ENCODE measurements around the gene CSF1.
"Not testable (repeated sequence)": the region's sequence is repeated elsewhere in the genome, so short reads cannot be mapped to it uniquely, and the experiment has no call there.

Gene CSF1, protein sequence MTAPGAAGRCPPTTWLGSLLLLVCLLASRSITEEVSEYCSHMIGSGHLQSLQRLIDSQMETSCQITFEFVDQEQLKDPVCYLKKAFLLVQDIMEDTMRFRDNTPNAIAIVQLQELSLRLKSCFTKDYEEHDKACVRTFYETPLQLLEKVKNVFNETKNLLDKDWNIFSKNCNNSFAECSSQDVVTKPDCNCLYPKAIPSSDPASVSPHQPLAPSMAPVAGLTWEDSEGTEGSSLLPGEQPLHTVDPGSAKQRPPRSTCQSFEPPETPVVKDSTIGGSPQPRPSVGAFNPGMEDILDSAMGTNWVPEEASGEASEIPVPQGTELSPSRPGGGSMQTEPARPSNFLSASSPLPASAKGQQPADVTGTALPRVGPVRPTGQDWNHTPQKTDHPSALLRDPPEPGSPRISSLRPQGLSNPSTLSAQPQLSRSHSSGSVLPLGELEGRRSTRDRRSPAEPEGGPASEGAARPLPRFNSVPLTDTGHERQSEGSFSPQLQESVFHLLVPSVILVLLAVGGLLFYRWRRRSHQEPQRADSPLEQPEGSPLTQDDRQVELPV
- 120 to 1,156 (median 428) reads per million in 17 experiments for total RNA-seq

DNA sequence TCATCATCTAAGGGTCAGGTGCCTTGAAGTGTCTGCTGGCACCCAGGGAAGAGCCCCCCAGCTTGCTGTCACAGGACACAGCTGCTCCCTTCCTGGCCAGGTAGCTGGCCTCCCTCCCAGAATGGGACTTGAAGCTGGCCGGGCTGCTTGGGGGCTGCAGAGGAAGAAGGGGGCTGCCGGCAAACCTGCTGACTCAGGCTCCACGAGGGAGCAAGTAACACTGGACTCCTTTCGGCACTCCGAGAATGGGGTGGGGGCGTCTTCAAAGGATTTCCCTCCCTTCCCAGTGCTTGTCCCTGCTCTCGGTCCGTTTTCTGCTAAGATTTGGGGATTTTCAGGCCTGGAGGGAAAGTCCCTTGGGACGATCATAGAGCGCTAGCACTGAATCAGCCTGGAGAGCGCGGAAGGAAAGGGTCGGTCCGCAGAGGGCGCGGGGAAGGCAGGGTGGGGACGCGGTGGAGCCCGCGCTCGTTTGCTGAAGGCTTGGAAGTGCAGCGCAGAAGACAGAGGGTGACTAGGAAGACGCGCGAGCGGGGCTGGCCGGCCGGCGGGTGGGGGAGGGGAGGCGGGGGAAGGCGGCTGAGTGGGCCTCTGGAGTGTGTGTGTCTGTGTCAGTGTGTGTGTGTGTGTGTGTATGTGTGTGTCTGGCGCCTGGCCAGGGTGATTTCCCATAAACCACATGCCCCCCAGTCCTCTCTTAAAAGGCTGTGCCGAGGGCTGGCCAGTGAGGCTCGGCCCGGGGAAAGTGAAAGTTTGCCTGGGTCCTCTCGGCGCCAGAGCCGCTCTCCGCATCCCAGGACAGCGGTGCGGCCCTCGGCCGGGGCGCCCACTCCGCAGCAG lies at the start of gene CSF1:
Gene CSF1, plus strand, starts transcription at position 727 of the 840 bp plus-strand sequence. CDS start 175 bp downstream, outside the sequence.
- peak; percentile 70 to 82 (median 76) for DNase-seq

DNA sequence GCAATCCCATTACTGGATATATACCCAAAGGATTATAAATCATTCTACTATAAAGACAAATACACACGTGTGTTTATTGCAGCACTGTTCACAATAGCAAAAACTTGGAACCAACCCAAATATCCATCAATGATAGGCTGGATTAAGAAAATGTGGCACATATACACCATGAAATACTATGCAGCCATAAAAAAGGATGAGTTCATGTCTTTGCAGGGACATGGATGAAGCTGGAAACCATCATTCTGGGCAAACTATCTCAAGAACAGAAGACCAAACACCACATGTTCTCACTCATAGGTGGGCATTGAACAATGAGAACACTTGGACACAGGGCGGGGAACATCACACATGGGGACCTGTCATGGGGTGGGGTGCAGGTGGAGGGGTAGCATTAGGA lies 49.0 kb upstream of the CSF1 start:
- DNase-seq = not testable (repeated sequence)

DNA sequence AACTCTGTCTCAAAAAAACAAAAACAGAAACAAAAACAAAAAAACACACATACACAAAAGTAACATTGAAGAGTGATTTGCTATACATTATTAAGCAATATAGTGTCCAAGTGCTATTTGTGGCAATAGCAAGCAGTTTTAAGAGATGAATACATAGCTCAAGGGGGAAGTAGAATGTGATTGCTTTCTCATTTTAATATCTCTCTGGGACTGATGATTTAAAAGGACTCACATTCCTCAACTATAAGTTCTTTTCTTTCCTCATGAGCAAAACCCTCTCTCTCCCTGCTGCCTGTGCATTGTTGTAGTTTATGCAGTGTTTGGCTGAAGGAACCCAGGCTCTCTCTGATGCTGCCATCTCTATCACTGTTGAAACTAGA lies 47.0 kb upstream of the CSF1 start:
- peak in 2 of 4 experiments; percentile 51 to 56 for DNase-seq

DNA sequence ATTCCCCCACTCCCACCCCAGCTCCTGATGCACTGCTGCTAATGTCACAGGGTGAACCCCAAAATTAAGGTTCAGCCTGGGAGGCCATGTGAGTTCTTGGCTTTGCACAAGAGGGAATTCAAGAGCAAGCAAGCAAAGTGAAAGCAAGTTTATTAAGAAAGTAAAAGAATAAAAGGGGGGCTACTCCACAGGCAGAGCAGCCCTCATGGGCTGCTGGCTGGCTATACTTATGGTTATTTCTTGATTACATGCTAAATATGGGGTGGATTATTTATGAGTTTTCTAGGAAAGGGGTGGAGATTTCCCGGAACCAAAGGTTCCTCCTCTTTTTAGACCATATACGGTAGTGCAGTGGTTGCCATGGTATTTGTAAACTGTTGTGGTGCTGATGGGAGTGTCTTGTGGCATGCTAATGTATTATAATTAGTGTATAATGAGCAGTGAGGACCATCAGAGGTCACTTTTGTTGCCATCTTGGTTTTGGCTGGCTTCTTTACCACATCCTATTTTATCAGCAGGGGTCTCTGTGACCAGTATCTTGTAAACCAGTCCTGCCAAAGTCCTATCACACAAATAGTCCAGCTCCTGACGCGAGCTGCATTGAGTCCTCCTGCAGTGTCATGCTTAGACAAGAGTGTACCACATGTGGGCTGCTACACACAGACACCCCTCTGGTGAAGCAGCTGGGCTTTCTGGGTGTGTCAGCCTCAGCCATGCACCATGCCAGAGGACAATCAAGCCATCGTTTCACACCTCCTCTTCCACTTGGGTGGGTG lies 46.4 kb upstream of the CSF1 start:
- no peak for DNase-seq

DNA sequence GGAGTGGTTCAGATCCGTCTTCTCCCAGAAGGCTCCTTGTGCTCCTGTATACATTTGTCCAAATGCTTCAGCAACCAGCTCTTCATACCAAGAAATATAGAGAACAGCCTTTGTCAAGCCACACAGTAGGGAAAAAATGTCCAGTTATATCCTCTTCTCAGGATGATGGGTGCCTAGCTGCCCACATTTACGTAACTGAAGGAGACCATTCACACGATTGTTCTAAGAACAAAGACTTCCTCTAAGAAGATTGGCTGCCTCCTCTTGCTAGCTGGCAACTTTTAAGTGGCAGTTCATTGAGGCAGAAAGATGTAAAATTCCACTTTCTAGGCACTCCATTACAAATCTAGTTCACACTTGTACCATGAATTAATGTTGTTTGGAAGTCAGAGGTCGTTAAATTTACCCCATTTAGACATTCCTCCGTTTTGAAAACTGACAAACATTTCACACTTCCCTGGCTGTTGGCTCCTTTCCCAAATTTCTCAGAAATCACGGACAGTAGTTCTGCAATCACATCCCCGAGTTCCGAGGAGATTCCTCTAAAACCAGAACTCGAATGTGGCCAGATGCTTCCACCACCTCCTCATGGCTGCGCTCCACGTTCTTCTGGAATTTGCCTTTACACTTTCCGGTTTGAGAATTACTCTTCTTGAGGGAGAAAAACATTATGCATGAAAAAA lies 45.6 kb upstream of the CSF1 start:
- DNase-seq = no peak

DNA sequence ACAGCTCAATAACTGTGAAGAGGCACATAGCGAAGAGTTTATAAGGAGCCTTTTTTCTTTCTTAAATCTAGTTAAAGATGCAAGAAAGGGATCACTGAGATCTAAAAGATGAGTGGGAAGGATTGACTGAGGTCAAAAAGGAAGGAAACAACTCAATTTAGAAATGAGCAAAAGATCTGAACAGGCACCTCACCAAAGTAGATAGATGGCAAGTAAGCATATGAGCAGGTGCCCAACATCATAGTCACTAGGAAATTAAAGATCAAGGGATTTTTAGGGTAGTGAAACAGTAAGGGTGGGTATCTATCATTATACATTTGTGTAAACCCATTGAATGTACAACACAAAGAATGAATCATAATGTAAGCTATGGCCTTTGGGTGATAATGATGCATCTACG lies 44.6 kb upstream of the CSF1 start:
- no peak for DNase-seq

DNA sequence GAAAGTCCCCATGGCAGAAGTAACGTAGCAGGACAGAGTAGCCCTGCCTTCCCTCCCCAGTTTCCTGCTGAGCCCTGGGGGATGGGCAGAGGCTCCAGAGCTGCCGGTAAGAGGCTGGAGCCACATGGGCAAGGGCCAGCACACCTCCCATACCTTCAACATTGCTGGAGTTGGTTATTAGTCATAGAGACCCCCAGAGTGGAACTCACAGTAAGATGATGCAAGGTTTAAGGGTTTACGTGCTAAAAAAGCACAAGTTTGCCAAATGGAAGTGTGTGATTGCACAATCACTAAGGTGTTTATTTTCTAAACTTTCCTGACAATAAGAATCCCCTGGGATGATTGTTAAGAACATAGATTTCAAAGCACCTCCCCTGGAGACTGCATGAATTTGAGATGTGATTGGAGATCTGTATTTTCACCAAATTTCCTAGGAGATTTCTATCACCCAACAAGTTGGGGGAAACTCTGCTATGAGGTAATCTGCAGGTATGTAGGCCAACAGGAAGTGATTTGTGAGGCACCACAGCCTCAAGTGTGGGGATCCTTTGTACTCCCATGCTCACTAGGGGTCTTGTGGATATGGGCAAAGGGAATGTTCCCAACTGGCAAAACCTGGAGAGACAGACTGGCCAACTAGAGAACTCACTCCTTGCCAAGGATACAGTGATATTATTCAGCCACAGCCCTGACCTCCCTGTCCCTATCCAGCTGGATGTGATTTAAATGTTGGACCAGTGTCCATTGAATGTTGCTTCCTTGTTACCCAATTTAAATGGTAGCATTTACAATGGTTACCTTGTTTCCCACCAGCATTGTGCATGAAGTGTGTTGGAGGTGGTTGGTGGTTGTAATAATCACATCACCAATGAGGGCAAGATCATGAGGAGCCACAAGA lies 37.1 kb upstream of the CSF1 start:
- DNase-seq = no peak

DNA sequence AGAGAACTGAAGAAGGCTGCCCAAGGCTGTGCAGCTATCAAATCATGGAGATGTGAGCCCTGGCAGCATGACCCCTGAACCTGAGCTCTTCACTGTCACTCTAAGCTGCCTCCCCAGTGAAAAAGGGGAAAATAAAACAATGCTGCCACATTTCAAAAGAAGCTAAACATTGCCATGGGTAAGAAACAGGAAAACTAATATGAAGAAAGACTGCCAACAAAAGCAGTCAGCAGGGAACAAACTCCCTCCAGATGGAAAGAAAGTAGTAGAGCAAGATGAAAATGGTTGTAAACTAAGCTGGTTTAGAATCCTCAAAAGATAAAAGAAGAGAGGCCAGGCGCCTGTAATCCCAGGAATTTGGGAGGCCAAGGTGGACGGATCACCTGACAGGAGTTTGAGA lies 36.2 kb upstream of the CSF1 start:
- DNase-seq = no peak

DNA sequence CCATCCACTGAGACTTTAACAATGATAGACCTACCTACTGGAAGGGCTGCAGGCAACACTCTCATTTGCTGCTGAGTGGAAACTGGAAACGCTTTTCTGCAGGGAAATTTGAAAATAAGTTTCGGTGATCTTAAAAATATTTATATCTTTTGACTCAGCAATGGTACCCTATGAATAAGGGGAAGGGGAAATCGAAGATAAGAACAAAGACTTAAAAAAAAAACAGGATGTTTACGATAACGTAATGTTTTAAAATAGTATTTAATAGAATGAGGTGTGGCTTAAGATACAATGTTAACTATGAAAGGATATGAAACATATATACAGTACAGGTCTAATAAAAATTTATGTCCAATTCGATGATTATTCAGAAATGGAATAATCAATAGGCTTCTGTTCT lies 34.8 kb upstream of the CSF1 start:
- DNase-seq = no peak

DNA sequence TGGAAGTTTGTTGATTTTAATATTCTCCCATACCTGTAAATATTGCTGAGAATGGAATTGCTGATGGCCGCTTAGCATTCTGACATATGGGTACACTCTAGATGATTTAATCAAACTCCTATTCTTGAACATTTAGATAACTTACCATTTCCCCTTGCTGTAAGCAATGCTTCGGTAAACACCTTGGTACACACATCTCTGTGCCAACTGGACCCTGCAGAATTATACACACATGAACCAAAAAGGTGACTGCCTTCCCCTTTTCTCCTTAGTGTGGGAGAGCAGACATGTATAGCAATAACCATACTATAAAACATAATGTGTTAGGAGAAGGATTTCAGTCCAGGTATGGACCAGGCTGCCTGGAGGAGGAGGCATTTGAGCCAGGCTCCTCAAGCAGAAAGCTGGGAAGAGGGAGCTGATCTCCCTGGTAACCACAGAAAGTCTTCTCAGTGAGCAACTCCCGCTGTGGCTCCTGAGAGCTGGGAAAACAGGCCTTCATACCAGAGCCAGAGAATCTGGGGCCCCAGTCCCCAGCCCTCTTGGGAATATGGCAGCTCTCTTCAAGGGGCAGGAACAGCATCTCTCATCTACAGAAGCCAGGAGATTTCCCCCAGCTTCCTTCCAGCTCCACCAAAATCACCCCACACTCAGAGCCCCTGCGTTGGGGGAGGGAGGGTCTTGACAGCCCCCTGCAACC lies 33.9 kb upstream of the CSF1 start:
- no peak for DNase-seq

DNA sequence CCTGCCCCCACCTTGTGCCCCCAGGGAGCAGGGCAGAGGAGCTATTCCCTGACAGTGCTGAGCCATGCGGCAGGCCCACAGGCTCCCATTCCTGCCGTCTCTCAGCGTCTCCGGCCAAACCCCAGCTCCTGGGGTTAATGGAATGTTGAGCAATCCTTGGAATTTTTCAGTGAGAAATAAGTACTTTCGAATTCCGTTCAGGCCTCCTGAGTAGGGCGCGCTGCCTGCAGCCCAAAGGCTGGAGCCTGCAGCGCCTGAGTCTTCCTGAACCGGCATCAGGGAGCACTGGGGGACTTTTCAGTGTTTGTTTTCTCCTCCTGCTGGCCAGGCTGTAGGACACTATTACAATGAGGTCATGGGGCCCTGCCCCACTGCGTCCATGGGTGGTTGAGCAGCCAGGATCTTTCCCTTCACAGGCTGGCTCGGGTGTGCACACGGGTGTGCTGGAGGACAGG lies 33.3 kb upstream of the CSF1 start:
- no peak for DNase-seq

DNA sequence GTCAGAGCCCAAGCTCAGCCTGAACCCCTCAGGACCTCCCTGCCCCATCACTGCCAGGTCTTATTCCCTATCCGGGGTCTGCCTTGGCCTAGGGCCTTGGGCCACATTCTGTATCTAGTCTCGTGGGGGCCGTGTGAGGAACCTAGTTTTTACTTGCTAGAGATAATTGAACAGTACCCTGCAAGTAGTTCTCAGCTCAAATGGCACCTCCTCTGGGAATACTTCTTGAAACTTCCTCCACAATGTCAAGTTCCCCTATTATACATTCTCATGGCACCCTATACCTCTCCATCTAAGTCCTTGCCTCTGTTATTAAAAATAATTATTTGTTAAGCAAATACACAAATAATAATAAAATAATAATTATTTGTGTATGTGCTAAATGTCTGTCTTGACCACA lies 32.9 kb upstream of the CSF1 start:
- no peak for DNase-seq

DNA sequence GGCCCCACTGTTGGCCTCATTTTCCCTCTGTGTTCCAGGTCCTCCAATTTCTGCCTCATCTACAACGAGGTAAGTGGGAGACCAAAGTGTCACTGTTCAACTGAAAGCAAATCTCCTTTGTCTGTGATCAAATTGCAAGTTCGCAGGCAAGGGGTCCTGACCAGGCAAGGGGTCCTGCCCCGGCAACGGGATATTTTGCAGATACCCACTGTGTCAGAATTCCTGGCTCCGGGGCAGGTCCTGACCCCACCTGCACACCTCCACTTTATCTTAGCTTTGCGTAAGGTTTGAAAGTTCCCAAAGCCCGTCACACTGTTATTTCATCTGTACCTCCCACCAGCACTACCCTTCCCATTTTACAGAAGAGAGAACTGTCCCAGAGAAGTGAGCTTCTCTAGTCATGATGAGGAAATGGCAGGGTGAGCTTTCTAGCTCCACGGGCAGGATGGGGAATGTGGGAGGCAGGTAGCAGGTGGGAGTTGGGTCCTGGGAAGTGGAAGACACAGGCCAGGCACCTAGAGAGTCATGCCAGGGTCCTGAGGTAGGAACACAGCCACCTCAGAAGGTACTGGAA lies 32.0 kb upstream of the CSF1 start:
- peak in 1 of 4 experiments; percentile 39 for DNase-seq

DNA sequence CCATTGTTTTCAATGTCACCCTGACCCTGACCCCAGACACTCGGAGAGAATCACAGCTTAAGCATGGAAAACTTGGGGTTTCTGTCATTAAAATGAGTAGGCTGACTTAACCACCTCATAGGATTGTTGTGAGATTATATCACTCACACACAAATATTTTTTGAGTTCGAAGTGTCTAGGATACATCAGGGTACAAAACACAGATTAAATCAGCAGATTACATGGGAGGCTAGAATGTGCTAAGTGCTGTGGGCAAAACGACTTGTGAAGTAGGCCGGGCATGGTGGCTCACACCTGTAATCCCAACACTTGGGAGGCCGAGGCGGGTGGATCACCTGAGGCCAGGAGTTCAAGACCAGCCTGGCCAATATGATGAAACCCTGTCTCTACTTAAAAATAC lies 31.3 kb upstream of the CSF1 start:
- not testable (repeated sequence) for DNase-seq

DNA sequence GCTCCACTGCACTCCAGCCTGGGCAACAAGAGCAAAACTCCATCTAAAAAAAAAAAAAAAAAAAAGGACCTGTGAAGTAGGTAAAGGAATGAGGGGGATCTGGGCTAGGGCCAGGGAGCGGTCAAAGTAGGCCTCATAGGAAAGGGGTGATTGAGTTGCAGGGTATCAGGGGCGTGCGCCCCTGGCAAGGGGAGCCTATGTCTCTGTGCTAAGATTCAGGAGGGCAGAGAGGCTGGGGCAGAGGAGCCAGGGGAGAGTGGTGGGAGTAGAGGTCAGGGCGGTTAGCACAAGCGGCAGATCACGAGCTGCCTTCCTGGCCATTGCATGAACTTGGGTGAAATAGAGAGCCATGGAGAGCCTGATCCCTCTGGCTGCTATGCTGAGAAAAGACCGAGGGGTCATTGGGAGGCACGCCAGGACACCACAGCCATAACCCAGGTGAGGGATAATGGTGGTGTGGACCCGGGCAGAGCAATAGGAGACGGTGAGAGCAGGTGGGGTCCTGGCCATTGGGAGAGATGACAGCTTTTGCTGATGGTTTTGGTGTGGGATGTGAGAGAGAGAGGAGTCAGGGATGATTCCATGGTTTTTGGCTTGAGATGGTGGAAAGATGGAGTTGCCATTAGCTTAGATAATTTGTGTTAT lies 30.6 kb upstream of the CSF1 start:
- DNase-seq = no peak

DNA sequence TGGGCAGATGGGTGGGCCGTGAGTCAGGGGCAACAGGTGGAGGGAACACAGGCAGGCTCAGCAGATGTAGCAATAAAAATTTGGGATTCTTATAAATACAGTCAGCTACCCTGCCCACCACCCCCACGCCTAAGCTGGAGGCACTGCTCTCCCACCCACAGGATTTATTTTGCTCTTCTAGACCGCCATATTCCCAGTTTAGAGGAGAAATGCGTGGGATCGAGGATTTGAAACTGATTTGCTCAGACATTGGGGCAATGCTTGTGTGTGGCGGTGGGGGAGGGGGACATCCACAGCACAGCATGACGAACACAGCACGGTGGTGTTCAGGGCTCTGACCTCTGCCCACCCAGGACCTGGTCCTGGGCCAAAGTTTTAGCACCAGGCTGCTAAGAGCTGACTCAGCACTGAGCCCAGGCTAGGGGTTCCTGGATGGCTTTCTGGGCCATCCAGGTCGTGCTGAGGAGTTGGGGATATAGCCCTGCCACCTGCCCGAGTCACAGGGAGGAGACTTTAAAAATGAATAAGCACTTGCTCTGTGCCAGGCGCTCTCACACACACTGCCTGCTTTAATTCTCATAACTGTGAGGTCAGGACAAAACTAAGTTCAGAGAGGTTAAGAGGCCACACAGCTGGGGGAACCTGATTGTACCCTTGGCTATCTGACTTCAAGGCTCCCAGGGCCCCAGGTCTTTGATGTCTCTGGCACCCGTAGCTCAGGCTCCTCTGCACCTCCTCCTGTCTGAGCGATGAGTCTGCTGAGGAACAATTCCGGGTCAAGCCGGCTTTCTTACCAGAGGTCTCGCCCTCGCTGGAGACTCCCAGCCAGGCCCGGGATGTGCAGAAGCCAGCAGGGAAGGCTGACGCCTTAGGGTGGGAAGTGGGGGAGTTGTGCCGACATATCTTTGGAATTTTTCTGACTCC lies 29.4 kb upstream of the CSF1 start:
- peak in 1 of 4 experiments; percentile 34 for DNase-seq

DNA sequence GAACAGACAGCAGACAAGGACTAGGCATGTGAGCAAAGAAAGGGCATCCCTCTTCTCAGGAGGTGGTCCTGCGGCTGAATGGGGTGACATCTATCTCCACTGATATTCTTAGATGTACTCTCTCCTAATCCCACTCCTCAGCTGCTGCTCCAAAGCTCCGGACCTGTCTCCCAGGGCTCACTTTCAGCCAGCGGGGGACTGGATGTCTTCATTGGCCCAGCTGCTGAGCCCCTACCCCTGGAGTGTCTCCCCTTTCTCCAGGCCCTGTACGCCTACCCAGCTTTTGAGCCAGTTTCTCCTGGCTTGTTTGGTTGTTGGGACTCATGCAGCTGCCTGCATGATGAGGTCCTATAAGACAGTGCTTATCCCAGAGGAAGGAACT lies 28.8 kb upstream of the CSF1 start:
- DNase-seq = no peak

Data from suppressor macrophage (primary cell).